HG03558 (cell line): ENCODE results near the gene BABAM2.
"Not testable (repeated sequence)": the region's sequence is repeated elsewhere in the genome, so short reads cannot be mapped to it uniquely, and the experiment has no call there.

Experiments used
- ATAC-seq: cut with Tn5 transposase; IDR thresholded peaks from one replicate; pipeline ENCODE4 v1.9.1; 2021; ENCODE audit warnings: moderate number of reproducible peaks; ENCODE audit not compliant: unreplicated experiment; ENCODE audit errors: extremely low read depth

The BABAM2 gene

GRCh38 chr2:28333606-28334526 lies 443.3 kb downstream of the BABAM2 start:
- ATAC-seq, result no peak

- ATAC-seq, result no peak
Observed at GRCh38 chr2:28334527-28334894, 444.0 kb downstream of the BABAM2 start.

- not testable (repeated sequence) for ATAC-seq
Observed at GRCh38 chr2:28335265-28335664, 444.7 kb downstream of the BABAM2 start.

- ATAC-seq, result no peak
Observed at GRCh38 chr2:28335666-28336065, 445.1 kb downstream of the BABAM2 start.

- ATAC-seq, result no peak
Observed at GRCh38 chr2:28336264-28336980, 445.9 kb downstream of the BABAM2 start.

DNA sequence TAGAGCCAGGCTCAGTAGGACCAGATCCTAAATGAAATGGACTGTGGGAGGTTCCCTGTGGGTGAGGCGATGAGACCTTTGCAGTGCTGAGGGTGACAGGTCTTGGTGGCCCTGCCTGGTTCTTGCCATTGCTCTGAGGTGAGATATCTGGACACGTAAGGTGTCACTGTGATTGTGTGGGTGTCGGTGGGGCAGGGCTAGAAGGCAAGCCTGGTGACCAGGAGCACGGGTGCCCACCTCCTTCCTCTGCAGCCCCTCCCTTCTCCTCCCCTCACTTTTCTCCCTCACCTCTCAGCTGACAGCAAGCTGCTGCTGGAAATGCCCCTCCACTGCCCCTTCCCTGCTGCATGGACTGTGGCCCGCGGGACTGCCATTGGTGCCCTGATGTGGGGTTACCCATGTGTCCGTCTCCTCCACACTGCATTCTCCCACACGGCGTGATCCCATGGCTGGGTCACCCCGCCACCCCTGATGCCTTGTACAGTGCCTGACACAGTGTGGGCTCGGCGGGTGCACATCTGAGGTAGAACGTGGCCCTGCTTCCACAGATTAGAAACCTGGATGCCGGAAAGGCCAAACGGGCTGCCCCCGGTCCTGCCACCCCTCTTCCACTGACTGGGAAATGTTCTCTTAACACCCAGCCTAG lies 446.6 kb downstream of the BABAM2 start:
- ATAC-seq, result no peak

- ATAC-seq, result no peak
Observed at GRCh38 chr2:28338046-28338817, 447.7 kb downstream of the BABAM2 start.

DNA sequence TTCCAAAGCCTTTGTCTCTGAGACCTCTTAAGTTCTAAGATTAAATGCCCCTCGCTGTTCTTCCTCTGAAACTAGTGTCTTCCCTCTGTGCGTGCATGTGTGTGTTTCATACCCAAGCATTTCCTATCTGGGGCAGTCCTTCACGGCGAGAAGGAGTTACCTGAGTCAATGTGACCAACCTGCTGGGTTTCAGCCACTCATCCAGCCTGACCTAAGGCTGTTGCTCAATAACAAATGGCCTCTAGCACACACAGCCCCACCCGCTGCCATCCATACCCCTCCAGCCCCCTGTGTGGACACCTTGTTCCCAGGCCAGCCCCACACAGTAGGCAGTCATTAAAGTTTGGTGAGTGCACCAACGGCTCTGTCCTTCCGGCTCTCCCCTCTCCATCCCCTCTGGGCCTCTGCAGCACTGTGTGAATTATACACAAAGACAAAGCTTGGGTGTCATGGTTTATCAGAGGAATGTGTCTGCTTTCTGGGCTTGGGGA lies 448.3 kb downstream of the BABAM2 start:
- ATAC-seq, result no peak

GRCh38 chr2:28339516-28340175 lies 449.1 kb downstream of the BABAM2 start:
- no peak for ATAC-seq

GRCh38 chr2:28340312-28341202 lies 450.0 kb downstream of the BABAM2 start:
- ATAC-seq, result no peak

DNA sequence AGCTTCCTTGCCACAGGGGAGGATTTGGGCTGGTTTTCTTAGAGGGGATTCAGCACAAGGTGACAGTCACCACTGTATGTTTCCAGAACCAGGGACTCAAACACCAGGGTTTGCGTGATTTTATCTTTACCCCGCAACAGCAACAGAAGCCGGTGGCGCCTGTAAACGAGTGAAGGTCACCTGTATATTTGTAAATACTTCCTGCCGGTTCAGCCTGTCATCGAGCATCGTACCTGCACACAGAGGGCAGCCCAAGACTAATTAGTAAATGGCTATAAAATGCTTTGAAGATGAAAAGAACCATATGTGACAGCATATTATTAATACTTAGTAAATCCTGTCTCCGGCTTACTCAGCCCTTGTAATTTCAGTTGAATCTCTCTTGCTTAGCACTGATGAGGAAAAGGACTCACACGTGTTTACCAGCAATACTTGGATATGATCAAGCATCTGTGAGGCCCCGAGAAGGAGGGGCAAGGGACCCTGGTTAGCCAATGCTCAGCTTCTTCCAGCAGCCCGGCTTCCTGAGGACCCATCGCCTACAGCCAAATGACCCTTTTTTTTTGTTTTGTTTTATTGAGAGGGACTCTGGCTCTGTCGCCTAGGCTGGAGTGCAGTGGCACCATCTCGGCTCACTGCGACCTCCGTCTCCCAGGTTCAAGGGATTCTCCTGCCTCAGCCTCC lies 450.8 kb downstream of the BABAM2 start:
- no peak for ATAC-seq

DNA sequence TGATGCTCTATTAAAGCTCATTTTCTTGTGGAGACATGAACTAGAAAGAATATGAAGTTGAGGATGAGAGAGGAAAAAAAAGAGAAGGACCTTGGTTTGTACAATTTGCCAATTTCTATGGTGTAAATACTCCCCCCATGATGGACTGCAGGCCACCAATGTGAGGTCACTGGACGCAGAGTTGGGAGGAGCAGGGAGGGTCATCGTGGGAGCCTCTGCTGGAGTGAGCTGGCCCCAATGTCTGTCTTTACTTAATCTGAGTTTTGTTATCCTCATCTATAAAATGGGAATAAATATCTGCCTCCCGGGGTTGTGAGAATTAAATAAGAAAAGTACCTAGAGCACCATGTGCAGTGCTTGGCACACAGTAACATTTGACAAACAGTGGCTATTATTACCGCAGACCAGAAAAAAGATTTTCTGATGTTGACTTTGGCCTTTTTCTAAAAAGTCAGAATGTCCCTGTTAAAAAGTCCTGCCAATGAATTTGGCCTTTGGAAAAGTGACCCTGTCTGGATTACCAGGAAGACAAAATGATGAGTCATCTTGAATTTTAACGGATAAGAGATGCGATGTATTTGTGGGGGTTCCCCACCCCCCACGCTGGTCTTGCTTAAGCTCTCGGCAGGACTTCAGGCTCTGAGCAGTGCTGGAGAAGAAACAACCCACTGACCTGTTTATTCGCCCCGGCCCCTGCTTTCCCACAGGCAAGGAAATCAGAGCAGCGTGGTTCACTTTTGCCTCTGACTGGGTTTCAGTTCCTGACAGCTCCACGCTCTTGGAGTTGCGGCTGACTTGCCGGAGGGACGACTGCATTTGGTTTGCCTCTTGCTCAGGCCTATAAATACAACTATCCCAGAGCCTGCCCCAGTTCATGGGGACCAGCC lies 451.8 kb downstream of the BABAM2 start:
- ATAC-seq, result no peak

DNA sequence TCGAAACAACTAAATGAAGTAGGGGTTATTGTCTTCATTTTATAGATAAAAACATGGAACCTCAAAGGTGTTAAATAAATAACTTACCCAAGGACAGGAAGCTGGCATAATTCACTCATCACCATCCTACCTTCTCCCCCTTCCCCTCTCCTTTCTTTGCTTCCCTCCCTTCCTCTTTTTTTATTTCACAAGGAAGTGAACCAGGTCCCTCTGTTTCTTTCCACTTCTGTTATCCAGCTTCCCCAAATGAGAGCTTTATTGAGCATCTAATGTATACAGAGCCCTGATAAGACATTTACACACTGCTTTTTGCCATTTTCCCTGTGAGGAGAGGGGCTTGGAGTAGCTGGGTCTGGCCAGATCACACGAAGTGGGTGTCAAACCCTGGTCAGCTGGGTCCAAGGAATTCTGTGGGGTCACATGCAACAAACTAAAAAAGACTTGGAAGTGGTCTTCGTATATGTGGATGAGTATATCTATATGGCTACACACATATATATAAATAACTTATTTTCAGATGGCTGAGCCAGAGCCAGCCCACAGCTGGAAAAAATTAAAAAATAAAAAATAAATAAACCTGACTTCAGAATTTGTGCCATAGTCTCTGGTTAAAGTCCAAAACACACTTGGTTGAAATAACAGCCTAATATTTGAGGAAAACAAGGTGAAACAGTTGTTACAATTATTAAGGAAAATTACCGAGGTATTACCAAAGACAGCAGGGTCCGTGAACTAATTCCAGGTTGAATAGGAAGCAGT lies 452.8 kb downstream of the BABAM2 start:
- no peak for ATAC-seq

- no peak for ATAC-seq
Observed at GRCh38 chr2:28343971-28344715, 453.6 kb downstream of the BABAM2 start.

DNA sequence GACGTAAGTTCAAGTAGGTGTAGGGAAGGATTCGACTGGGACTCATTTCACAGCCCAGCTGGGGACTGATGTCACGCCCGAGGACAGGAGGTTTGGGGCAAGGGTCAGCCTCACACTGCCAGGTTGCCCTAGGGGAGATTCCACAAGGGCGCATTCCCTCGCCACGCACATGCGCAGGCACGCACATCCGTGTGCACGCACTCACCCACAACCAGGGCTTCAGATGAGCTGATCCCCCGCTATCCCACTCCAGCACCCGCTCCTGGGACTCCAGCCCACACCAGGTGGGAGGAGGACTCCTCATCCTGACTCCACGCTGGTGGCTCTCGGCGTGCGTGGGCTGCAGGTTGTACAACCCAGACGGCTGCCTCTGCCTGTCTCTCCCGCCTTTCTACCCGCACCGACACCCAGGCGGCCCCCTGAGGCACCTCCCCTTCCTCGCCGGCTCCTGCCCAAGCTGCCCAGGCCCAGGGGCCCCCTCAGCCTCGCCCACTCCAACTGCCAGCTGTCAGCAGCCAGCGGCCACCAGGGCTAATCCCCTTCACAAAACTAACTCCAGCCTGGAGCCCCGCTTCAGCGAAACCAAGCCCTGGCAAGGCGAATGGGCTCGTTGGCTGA lies 454.3 kb downstream of the BABAM2 start:
- ATAC-seq, result no peak
